DOHH2 (cell line): ENCODE data around the gene TOMT.

ENCODE experiments used
- H3F3A ChIP-seq: fragments of 200-600 bp; sonication (generic), shearing (Covaris generic); 2 replicates; pipeline ENCODE4 v1.6.0; 2016; ENCODE audit warnings: antibody characterized with exemption, mild to moderate bottlenecking; ENCODE audit not compliant: control insufficient read depth, insufficient read depth
- H3K27ac ChIP-seq: fragments of 200-600 bp; sonication (generic); 2 replicates; pipeline ENCODE4 v1.5.1; 2014; ENCODE audit warnings: low read depth, mild to moderate bottlenecking, low read length, moderate library complexity
- H3K27me3 ChIP-seq: fragments of 200-600 bp; sonication (generic); 2 replicates; pipeline ENCODE4 v1.6.1; 2014; ENCODE audit warnings: mild to moderate bottlenecking, low read length, mixed read lengths; ENCODE audit not compliant: control insufficient read depth
- H3K36me3 ChIP-seq: fragments of 200-600 bp; sonication (generic); 2 replicates; pipeline ENCODE4 v1.6.1; 2014; ENCODE audit warnings: mild to moderate bottlenecking, low read length, moderate library complexity, mixed read lengths; ENCODE audit not compliant: control insufficient read depth
- H3K4me1 ChIP-seq: fragments of 200-600 bp; sonication (generic); 2 replicates; pipeline ENCODE4 v1.6.1; 2014; ENCODE audit warnings: mild to moderate bottlenecking, low read length, mixed read lengths; ENCODE audit not compliant: control insufficient read depth
- H3K4me2 ChIP-seq: fragments of 200-600 bp; sonication (generic); 2 replicates; pipeline ENCODE4 v1.6.0; 2014; ENCODE audit warnings: mild to moderate bottlenecking, low read length, moderate library complexity
- H3K4me3 ChIP-seq: fragments of 200-600 bp; sonication (generic); 2 replicates; pipeline ENCODE4 v1.5.1; 2014; ENCODE audit warnings: mild to moderate bottlenecking, low read length, mixed read lengths
- H3K79me2 ChIP-seq: fragments of 200-600 bp; sonication (generic); 2 replicates; pipeline ENCODE4 v1.6.1; 2014; ENCODE audit warnings: mild to moderate bottlenecking, low read length, mixed read lengths; ENCODE audit not compliant: control insufficient read depth
- H3K9me2 ChIP-seq: fragments of 200-600 bp; sonication (generic); replicated peaks from 2 replicates; pipeline ENCODE4 v1.6.1; 2014; ENCODE audit warnings: mild to moderate bottlenecking, low read length, mixed read lengths; ENCODE audit not compliant: control insufficient read depth
- H3K9me3 ChIP-seq: fragments of 200-600 bp; sonication (generic); 2 replicates; pipeline ENCODE4 v1.6.1; 2014; ENCODE audit warnings: antibody characterized with exemption, low read length, mixed read lengths; ENCODE audit not compliant: control insufficient read depth, insufficient read depth
- H4K20me1 ChIP-seq: fragments of 200-600 bp; sonication (generic); 2 replicates; pipeline ENCODE4 v1.6.0; 2014; ENCODE audit warnings: low read depth, mild to moderate bottlenecking, antibody characterized with exemption, low read length, moderate library complexity; ENCODE audit not compliant: control insufficient read depth, insufficient read depth
- EZH2phosphoT487 ChIP-seq: fragments of 200-600 bp; sonication (generic); IDR thresholded peaks from 2 replicates; pipeline ENCODE4 v1.6.1; 2017; ENCODE audit warnings: borderline replicate concordance, mild to moderate bottlenecking, antibody characterized with exemption, low read length, moderate library complexity, mixed read lengths
- TF ChIP-seq, protein P1 (sequence below): fragments of 200-600 bp; sonication (generic); IDR thresholded peaks from one replicate; pipeline ENCODE4 v1.5.1; 2014; ENCODE audit warnings: antibody characterized with exemption, mild to moderate bottlenecking, low read depth, low read length; ENCODE audit not compliant: poor library complexity, severe bottlenecking

TOMT gene

DNA sequence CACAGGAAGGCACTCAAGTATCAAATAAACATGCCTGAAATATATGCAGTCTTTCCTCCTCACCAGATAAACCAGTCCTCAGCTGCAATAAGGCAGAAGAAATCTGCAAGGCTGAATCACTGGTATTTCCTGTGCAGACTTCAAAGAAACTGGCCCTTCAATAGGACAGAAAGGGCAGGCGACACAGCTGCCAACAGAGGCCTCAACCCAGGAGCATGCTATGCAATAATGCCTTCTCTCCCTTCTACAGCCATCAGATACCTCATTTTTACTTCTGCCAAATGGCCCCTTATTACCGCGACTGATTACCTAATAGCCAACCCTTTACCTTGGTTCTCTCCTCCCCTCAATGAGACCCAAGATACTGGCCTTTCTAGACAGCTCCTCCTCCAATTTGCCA lies 33.4 kb upstream of the TOMT start:
- TF ChIP-seq, protein P1, sequence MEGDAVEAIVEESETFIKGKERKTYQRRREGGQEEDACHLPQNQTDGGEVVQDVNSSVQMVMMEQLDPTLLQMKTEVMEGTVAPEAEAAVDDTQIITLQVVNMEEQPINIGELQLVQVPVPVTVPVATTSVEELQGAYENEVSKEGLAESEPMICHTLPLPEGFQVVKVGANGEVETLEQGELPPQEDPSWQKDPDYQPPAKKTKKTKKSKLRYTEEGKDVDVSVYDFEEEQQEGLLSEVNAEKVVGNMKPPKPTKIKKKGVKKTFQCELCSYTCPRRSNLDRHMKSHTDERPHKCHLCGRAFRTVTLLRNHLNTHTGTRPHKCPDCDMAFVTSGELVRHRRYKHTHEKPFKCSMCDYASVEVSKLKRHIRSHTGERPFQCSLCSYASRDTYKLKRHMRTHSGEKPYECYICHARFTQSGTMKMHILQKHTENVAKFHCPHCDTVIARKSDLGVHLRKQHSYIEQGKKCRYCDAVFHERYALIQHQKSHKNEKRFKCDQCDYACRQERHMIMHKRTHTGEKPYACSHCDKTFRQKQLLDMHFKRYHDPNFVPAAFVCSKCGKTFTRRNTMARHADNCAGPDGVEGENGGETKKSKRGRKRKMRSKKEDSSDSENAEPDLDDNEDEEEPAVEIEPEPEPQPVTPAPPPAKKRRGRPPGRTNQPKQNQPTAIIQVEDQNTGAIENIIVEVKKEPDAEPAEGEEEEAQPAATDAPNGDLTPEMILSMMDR, result no peak
- TF ChIP-seq EZH2phosphoT487, result no peak

DNA sequence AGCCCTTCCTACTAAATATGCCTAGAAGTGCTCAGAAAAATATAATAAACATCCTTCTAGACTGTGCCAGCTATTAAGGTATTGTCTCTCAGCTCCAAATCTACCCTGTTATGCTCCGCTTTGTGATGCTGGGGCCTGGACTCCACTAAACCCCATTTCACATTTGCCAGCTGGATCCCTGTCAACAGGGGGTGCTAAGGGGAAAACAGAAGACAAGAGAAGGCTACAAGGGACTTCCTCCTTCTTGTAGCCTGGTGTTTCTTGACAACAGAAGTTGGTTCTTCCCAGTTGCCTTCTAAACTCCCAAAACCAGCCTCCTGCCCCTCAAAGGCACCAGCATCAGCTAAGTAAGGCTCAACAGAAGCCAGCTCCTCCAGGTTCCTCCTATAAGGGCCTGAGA lies 30.6 kb upstream of the TOMT start:
- Histone ChIP-seq H3K9me3 (no peaks in the 10 kb centered on the region), H3K4me3 (no peak overlapping the region), H3K4me1 (peaks cover 45% of the 10 kb centered on the region), H3K36me3 (peaks cover 35% of the 10 kb centered on the region), H3K4me2 (no peak overlapping the region), H3K9me2 (no peaks in the 10 kb centered on the region), H3F3A (no peaks in the 10 kb centered on the region), H3K27me3 (no peaks in the 10 kb centered on the region), H4K20me1 (peaks cover 18% of the 10 kb centered on the region; the same call in 1 of the 2 replicates), H3K79me2 (peaks cover 98% of the 10 kb centered on the region), H3K27ac (no peak overlapping the region)
- TF ChIP-seq, protein P1, result peak; percentile 32
- TF ChIP-seq EZH2phosphoT487, result no peak

More for the DNA sequence above, 33.4 kb upstream of the TOMT start:
- H3K9me3 ChIP-seq, result no peaks in the 10 kb centered on the region
- peaks cover 16% of the 10 kb centered on the region; the same call in 1 of the 2 replicates for H4K20me1 ChIP-seq
- no peaks in the 10 kb centered on the region for H3K27me3 ChIP-seq
- H3K79me2 ChIP-seq, result peaks cover 97% of the 10 kb centered on the region
- H3F3A ChIP-seq, result no peaks in the 10 kb centered on the region
- no peak overlapping the region for H3K4me2 ChIP-seq
- no peaks in the 10 kb centered on the region for H3K9me2 ChIP-seq
- H3K36me3 ChIP-seq, result peaks cover 56% of the 10 kb centered on the region
- H3K27ac ChIP-seq, result no peak overlapping the region
- peaks cover 43% of the 10 kb centered on the region for H3K4me1 ChIP-seq
- H3K4me3 ChIP-seq, result no peak overlapping the region

DNA sequence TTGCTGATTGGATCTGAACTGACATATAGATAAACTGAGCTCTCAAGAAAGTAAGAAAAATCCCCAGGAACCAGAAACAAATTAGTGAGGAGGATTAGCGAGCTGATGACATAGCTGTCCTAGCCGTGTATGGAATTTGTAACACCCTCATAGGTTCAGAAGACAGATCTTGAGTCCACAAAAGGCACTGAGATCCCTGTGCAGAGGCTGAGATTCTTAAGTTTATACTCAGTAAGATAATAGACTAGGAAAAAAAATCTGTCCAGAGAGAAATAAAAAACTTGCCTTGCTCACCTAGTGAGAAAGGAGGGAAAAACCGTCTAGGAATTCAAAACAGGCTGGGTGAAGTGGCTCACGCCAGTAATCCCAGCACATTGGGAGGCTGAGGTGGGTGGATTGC lies 30.0 kb upstream of the TOMT start:
- no peak for TF ChIP-seq EZH2phosphoT487
- TF ChIP-seq, protein P1, result no peak
- no peaks in the 10 kb centered on the region for H3F3A ChIP-seq
- peaks cover 31% of the 10 kb centered on the region for H3K36me3 ChIP-seq
- H3K9me3 ChIP-seq, result no peaks in the 10 kb centered on the region
- H3K4me3 ChIP-seq, result no peak overlapping the region
- no peak overlapping the region for H3K4me2 ChIP-seq
- no peak overlapping the region for H3K27ac ChIP-seq
- no peaks in the 10 kb centered on the region for H3K27me3 ChIP-seq
- H3K9me2 ChIP-seq, result no peaks in the 10 kb centered on the region
- H3K79me2 ChIP-seq, result peaks cover 93% of the 10 kb centered on the region
- H4K20me1 ChIP-seq, result peaks cover 16% of the 10 kb centered on the region; the same call in 1 of the 2 replicates
- peaks cover 39% of the 10 kb centered on the region for H3K4me1 ChIP-seq

DNA sequence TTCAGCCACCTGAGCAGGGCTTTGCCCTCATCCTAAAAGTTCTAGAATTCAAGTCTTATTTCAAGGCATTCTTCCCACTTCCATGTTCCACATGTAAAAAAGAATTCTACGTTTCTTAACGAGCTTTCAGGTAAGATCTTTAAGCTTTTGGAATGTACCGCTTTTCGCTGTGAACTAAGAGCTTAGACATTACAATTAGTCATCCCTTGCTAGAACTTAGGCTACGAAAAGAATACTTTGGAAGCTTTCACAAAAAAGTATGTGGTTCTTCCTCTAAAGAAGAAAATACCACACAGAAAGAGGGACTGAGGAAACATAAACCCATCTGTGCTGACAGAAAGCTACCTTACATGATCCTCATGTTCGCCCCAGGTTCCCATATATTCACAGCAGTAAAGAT lies 27.2 kb upstream of the TOMT start:
- H3K79me2 ChIP-seq, result peaks cover 65% of the 10 kb centered on the region
- H3F3A ChIP-seq, result peaks cover 4% of the 10 kb centered on the region; the same call in 1 of the 2 replicates
- H3K36me3 ChIP-seq, result peaks cover 21% of the 10 kb centered on the region
- peaks cover 46% of the 10 kb centered on the region for H3K4me1 ChIP-seq
- peak overlapping the region; percentile 73 for H3K4me2 ChIP-seq
- H3K27ac ChIP-seq, result no peak overlapping the region
- 0 out of 2 replicates have a peak, but pooled peaks cover 8% of the 10 kb centered on the region for H4K20me1 ChIP-seq
- no peaks in the 10 kb centered on the region for H3K9me2 ChIP-seq
- H3K9me3 ChIP-seq, result no peaks in the 10 kb centered on the region
- no peaks in the 10 kb centered on the region for H3K27me3 ChIP-seq
- TF ChIP-seq, protein P1, result no peak
- no peak for TF ChIP-seq EZH2phosphoT487
- H3K4me3 ChIP-seq, result peak overlapping the region; percentile 92
